GM18951 (cell line): ENCODE measurements around the gene SAMD8.
"Not testable (repeated sequence)": the region's sequence is repeated elsewhere in the genome, so short reads cannot be mapped to it uniquely, and the experiment has no call there.

Source experiments
- POLR2A ChIP-seq: IDR thresholded peaks from 4 replicates; pipeline ENCODE4 v1.6.1; 2011; ENCODE audit warnings: mild to moderate bottlenecking; ENCODE audit not compliant: insufficient read length, insufficient read depth; ENCODE audit errors: extremely low read depth
- in situ Hi-C: fragments of 300-500 bp; cut with MboI; formaldehyde crosslinking; loops from one replicate; pipeline ENCODE4 v1.12.0; 2022; ENCODE audit warnings: low sequenced_read_pairs, mixed read lengths, inconsistent platforms; ENCODE audit not compliant: unreplicated experiment

SAMD8 gene

DNA sequence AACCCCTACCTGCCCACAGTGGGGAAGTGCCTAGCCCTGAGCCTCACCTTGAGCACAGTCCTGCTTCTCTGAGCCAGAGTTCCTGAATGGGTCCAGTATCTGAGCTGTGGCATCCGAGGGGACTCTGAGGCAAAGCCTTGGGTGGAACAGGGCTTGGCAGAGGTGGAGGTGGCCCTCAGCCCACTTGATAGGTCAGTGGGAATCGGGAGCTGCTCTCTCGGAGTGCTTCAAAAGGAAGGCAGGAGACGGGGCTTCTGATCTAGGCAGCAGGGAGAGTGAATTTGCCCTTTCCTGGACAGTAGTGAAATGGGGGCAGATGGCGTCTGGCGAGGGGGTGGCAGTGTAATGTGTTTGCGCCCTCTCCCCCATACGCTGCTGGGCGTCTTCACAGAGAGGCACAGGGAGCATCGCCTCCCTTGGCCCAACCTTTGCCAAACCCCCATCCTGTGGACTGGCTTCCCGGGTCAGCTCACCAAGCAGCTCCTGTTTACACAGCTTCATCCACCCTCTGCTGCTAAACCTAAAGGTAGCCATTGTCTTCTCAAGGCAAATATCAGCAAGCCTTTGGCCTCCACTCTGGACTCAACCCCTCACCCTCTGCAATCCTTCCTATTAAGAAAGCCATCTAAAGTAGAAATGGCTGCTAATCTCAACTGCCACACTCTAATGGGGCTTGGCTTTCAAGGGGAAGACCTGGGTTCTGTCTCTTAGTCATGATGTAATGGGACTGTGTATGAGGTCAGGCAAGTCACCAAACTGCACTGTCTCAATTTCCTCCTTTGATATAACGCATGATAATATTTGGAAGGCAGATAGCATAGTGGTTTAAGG lies 78.0 kb downstream of the SAMD8 start:
- in situ Hi-C loops = no loop called here
- TF ChIP-seq POLR2A = no peak

DNA sequence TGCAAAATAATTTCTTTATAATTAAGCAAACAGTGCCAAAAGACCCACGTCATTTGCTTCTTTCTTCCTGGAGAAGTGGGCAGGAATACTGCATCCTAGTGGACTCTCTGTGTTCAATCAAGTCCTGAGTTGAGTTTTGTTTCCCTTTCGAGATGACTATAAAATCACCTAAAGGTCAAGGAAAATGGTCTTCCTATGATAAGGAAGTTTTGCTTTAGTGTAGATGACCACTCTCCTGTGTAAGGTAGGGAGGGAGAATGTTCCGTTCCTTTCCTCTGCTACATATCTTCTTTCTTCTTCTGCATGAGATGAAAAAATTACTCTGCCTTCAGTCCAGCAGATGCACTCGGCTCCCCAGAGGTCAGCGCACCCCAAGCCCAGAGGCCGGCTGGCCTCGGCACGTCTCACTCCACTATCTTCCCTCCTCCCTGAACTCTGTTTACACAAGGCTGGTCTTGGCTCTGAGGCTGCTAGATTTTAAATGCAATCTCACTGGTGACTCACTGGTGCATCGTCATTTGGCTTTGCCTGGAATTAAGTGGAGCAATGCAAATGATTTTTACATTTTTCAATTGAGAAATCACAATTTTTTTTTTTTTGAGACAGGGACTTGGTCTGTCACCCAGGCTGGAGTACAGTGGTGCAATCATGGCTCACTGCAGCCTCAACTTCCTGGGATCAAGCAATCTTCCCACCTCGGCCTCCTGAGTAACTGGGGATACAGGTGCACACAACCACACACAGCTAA lies 80.5 kb downstream of the SAMD8 start:
- no peak for TF ChIP-seq POLR2A
- in situ Hi-C loops = no loop called here

DNA sequence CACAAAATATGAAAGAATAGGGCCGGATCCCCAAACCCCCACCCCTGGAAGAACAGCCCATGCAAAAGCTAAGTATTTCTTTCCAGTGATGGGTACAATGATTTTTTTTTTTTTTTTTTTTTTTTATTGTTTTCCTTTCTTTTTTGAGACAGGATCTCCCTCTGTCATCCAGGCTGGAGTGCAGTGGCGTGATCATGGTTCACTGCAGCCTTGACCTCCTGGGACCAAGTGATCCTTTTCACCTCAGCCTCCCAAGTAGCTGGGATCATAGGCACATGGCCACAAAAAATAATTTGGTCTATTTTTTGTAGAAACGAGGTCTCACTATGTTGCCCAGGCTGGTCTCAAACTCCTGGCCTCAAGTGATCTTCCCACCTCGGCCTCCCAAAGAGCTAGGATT lies 83.2 kb downstream of the SAMD8 start:
- in situ Hi-C loops = not testable (repeated sequence)

DNA sequence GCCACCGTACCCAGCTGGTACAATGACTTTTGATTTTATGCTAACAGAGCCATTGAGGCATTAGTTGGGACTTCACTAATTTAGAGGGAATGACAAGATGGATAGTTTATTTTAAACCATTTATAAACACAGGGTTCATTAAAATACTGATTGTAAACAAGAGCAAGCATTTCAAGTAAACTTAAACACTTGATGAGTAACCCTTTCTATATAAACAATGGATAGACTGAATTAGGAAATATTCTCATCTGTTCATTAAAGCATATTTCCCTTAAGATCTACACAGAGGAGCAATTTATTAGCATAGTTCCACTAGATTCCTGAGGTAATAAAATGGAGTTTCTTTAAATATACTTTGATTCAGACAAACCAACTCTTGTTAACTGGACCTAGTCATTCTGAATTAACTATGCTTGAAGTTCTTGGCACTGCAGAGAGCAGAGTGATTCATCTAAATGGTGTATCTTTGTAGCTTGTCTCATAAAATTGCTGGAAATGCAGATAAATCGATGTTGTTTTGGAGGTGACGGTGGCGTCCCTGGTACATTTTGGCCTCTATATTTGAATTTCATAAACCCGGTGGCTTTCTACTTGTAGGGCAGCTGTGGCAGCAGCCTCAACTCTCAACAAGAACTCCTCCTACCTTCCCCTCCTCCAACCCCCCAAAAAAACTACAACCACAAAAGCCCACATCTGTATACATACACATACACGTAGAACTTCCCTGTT lies 83.7 kb downstream of the SAMD8 start:
- in situ Hi-C loops = no loop called here
- no peak for TF ChIP-seq POLR2A

DNA sequence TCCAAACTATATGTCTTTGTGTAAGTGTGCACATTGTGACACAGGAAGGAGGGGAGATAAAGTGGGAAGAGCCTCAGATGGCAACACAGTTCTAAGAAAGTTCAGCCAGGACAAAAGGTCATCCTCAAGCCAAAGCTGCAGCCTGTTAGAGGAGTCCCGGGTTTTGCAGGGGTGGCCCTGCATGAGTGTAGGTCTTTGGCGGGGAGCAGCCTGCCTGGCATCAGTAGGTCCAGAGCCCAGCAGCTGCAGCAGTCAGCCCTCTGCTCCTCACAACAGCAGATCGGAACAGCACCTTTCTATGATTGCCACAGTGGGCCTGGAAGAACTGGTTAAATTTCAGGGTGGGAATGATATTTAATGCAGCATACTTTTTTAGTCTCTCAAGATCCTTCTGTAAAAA lies 85.6 kb downstream of the SAMD8 start:
- in situ Hi-C loops = no loop called here
- TF ChIP-seq POLR2A = no peak

DNA sequence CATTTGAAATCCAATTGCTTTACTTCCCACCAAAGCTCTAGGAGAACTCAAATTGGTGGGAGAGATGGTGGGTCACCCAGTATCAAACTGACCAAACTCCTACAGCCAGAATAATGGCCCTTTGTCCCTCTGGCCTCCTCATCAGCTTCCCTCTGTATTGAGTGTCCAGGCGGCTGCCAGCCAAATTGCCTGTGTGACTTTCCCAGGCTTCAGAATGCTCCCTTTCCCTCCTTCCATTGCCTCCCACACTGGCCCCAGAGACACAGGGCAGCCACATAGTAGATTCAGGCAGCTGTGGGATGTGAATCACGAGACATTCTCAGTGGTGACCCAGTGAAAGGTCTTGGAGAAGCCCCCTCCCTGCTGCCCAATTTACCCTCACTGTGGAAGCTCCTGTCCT lies 86.5 kb downstream of the SAMD8 start:
- in situ Hi-C loops = no loop called here

DNA sequence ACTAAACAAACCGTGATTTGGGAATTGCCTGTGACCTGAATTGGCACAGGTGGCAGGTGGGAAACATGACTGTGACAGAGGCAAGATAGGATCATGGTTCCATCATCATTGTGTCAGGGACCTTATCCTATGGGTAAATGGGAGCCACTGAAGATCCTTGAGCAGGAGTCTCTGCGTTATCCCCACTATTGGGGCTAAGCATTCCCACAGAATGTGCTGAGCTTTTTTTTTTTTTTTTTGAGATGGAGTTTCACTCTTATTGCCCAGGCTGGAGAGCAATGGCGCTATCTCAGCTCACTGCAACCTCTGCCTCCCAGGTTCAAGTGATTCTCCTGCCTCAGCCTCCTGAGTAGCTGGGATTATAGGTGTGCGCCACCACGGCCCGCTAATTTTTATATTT lies 88.5 kb downstream of the SAMD8 start:
- in situ Hi-C loops = not testable (repeated sequence)

More for the DNA sequence above, 86.5 kb downstream of the SAMD8 start:
- TF ChIP-seq POLR2A = no peak

GRCh38 chr10:75201793-75202307 lies 90.4 kb downstream of the SAMD8 start:
- in situ Hi-C loops = no loop called here
- TF ChIP-seq POLR2A = no peak

DNA sequence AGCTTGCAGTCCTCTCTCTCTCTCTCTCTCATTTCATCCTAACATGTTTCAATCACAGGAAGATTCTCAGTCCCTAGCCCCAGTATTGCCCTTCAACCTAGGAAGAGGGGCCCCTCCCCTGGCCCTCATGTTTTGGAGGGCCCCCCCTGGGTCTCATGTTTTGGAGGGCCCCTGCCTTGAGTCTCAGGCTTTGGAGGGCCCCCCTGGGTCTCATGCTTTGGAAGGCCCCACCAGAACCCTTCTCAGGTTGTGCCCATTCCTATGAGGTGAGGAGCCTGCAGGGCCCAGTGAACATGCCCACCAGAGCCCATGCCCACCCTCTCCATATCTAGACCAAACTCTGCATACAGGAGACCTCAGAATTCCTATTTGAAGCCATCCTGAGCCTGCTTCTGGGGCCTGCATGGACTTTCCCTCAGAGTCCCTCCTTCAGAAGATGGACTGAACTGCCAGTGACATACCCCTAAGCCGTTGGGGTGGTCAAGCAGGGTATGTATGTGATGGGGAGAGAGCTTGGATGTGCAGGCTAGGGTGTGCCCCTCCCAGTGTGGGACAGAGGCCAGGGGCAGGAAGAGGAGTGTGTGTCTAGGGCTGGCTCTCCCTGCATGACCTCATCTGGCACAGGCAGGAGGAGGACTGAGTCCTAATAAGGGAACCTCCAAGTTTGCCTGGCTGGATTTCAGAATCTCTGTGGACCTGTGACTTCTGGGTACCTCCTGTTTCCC lies 91.0 kb downstream of the SAMD8 start:
- TF ChIP-seq POLR2A = no peak
- in situ Hi-C loops = no loop called here

DNA sequence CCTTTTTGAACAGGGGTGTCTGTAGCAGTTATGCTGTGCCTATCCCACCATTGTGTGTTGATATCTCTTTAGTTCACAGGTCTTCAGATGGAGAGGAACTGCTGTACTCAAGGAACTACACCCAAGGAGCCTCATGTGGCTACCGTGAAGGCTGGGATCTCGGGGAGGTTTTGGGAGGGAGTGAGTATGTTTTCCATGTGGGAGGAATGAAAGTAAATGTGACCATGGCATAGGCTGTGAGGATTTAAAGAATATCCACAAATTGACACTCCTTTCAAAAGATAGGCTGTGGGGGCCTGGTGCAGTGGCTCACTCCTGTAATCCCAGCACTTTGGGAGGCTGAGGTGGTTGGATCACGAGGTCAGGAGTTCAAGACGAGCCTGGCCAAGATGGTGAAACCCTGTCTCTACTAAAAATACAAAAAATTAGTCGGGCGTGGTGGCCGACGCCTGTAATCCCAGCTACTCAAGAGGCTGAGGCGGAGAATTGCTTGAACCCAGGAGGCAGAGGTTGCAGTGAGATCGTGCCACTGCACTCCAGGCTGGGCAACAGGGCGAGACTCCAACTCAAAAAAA lies 91.7 kb downstream of the SAMD8 start:
- in situ Hi-C loops = not testable (repeated sequence)

- no peak for TF ChIP-seq POLR2A
- in situ Hi-C loops = no loop called here
These were observed 92.3 kb downstream of the SAMD8 start for GRCh38 chr10:75203724-75204123.

GRCh38 chr10:75205908-75206307 lies 94.5 kb downstream of the SAMD8 start:
- TF ChIP-seq POLR2A = no peak
- in situ Hi-C loops = no loop called here

DNA sequence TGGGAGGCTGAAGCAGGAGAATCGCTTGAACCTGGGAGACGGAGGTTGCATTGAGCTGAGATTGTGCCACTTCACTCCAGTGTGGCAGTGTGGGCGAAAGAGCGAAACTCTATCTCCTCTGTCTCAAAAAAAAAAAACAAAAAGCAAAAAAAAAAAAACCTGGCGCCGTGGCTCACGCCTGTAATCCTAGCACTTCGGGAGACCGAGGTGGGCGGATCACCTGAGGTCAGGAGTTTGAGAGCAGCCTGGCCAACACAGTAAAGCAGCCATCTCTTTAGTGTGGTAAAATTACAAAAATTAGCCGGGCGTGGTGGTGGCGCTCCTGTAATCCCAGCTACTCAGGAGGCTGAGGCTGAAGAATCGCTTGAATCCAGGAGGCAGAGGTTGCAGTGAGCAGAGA lies 95.2 kb downstream of the SAMD8 start:
- in situ Hi-C loops = not testable (repeated sequence)
